NCI-H82 (cell line): ENCODE data around the gene HIRIP3.

Experiments
- DNase-seq: peaks from one replicate; lab custom pipeline; 2025; lab: John Stamatoyannopoulos, UW

The HIRIP3 gene

GRCh38 chr16:29999605-30000004, 4.2 kb upstream of the HIRIP3 start:
- no peak for DNase-seq

- peak; percentile 40 for DNase-seq
These were observed 1.4 kb upstream of the HIRIP3 start for GRCh38 chr16:29996766-29997250.

DNA sequence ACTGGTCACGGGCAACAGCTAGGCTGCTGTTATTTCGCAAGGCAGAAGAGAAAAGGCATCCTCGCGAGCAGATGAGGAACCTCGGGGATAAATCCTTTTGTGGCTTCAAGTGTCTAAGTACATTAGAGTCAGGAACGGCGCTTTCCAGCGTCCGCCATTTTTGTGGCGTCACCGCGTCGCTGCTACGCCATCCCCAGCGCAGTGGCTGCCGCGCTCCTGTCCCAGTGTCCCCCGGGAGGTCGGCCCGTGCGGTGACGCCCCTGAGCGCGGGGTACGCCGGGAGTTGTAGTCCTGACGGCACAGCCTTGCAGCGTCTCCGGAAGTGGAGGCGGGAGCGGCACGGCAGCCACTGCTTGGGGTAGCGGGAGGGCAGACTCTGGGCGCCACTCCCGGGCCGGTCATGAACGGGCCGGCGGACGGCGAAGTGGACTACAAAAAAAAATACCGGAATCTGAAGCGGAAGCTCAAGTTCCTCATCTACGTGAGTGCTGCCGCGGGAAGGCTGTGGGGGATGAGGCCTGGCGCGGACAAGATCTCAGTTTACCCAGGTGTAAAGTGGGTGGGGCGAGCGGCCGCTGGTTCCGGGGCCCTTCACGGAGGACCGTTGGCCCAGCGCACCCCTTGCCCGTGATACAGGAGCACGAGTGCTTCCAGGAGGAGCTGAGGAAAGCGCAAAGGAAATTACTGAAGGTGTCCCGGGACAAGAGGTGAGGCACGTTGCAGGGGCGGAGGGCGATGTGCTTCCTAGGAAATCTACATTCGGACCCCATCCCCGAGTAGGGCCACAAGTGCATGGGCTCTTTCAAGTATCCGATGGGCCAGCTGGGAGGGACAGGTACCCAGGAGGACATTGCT, 721 bp upstream of the HIRIP3 start, which contains the start of gene INO80E:
TSS of gene INO80E (plus strand) at position 331 of the 855 bp plus-strand sequence. CDS start at position 401, 70 bp downstream.
- DNase-seq, result peak; percentile 97

DNA sequence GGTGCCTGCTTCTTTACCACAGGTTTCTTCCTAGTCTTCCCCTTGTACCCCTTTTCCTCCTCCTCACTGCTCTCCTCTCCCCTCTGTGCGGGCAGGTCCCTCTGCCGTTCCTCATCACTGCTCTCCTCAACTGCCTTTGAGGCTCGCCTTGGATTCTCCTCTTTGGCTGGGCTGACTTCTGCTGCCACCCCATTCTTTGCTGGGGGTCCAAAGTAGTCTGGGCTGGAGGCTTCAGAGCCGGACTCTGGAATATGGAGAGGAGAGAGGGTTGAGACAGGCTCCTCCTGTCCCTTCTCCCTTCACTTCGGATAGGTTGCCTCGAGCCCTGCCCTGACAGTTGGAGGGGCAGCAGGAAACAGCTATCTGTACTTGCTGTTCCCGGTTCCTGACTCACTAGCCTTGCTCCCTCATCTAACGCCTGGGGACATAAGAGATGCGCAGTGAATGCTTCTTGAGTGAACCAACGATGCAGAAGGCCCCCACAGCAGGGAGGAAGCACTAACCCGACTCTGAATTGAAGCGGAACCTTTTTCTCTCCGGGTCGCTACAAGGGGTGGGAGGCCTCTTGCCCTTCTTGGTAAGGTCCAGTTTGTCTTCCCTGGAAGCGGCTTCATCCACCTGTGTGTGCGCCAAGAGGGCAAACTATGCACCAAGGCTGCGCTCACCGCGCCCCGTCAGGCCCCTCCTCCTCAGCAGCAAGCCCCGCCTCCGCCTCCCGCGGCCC, 655 bp downstream of the HIRIP3 start:
- DNase-seq, result peak; percentile 58

GRCh38 chr16:29993903-29994599, 1.4 kb downstream of the HIRIP3 start:
- no peak for DNase-seq

DNA sequence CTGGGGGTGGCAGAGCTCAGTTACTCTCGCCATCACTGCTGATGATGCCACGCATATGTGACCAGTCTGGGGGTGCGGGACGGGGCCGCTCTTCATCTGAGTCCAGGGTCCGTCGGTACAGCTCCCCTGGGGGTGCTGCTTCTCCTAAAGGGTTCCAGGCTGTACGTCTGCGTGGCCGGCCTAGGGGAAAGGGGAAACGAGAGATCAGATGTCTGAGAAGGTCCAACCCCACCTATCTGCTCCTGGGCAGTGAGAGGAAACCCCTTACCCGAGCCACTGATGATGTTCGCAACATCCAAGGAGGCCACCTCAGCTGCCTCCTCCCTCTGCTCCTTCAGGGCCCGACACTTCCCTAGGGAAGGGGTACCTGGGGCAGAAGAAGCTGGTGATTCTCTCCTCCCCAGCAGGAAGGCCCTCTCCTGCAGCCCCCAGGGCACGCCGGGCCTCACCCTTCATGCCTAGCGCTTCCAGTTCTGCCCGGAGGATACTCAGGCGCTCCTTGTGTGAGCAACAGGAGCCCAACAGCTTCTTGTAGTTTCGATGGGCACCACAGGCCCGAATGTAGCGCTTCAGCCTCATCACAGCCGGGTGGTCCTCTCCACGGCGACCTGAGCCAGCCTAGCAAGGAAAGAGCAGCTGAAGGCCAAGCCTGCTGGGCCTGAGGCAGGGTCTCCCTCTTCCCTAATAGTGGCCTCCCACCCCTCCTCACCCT, 2.1 kb downstream of the HIRIP3 start:
- DNase-seq, result no peak

DNA sequence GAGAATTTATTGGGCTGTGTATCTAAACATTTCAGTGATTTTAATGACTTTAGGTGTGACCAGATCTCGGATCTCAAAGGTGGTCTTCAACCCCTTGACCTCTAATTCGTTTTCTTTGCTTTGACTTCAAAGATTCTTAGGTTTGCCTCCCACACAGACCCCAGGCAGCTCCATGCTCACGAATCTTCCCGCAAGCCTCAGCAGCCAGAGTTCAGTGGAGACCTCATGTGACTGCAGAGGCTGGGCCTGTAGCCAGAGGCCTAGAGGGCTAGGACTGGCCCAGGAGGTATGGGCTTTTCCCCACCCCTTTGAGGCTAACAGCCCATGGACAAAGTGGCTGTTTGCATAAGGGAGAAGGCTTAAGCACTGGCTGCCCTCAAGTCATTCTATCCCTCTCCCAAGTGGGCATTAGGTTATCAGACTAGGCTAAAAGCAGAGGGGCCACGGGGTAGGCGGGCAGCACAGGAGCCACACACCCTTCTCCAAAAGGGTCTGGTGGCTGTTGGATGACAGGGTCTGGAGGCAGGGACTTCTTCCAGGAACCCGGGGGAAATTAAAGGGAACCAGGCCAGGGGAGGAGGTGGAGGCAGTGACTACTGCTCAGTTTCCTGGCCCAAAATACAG, 3.0 kb downstream of the HIRIP3 start:
- DNase-seq, result no peak

DNA sequence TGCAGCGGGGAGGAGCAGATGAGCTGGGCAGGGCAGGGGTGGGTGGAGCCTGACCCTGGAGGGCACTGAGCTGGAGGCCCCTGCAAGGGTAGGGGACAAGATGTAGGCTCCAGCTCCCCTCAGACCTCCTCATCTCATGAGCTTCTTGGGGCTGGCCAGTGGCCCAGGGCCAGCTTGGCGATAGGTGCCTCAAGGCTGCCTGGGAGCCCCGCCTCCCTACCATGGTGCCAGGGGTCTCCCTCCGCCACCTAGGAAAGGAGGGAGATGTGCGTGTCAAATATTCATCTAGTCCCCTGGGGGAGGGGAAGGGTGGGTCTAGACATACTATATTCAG, 3.9 kb downstream of the HIRIP3 start:
- no peak for DNase-seq

DNA sequence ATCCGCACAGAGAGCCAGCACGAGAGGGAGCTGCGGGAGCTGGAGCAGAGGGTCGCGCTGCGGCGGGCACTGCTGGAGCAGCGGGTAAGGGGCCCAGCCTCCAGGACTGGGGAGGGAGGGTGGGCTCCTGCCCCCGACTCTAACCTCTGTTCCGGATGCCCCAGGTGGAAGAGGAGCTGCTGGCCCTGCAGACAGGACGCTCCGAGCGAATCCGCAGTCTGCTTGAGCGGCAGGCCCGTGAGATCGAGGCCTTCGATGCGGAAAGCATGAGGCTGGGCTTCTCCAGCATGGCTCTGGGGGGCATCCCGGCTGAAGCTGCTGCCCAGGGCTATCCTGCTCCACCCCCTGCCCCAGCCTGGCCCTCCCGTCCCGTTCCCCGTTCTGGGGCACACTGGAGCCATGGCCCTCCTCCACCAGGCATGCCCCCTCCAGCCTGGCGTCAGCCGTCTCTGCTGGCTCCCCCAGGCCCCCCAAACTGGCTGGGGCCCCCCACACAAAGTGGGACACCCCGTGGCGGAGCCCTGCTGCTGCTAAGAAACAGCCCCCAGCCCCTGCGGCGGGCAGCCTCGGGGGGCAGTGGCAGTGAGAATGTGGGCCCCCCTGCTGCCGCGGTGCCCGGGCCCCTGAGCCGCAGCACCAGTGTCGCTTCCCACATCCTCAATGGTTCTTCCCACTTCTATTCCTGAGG, 4.4 kb downstream of the HIRIP3 start:
- DNase-seq, result no peak

DNA sequence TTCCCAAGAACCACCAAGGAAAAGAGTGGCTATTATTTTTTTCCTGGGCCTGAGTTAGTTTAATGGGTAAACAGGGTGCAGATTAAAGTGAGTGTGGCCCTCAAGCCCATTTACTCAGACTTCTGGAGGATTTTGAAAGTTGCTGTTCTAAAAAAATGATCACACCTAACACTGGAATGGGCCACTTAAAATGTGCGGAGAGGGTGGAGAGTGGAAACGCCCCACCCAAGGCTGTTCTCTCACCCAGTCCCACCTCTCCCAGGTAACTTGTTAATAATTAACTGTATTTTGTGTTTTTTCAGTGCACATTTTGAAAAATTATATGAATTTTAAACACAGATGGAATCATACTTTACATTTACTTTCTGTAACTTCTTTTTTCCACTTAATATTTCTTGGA, 5.4 kb downstream of the HIRIP3 start:
- DNase-seq, result no peak

GRCh38 chr16:29989111-29989858, 6.1 kb downstream of the HIRIP3 start:
- DNase-seq, result peak; percentile 47

DNA sequence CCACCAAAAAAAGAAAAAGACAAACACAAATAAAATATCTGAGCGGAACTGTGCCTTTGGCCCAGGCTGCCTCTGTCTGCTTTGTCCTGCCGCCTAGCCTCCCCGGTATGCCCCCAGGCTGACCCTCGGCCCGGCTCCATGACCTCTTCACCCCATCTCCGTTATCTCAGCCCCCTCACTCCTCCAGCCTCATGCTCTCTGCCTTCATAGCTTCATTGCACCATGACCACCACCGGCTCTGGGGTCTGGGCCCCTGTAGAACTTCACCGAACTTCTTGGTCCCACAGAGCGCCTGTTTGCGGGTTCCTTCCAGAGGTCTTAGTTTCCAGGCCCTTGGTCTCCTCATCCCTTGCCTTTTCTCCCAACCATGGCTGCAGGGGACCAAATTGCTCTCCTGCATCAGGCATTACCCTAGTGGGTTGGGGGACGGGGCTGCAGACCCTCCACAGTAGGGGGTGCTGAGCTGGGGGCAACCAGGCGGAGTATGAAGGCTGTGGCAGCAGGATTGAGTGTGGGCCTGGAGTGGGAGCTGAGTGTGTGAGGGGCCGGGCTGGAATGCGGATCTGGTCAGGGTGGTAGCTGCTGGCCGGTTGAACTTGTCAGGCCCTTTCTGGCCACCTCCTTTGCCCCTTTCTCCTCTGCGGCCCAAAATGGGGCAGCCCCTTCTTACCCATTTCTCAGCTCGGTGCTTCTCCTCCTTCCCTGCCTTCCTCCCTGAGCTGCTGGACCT, 6.9 kb downstream of the HIRIP3 start:
- no peak for DNase-seq

DNA sequence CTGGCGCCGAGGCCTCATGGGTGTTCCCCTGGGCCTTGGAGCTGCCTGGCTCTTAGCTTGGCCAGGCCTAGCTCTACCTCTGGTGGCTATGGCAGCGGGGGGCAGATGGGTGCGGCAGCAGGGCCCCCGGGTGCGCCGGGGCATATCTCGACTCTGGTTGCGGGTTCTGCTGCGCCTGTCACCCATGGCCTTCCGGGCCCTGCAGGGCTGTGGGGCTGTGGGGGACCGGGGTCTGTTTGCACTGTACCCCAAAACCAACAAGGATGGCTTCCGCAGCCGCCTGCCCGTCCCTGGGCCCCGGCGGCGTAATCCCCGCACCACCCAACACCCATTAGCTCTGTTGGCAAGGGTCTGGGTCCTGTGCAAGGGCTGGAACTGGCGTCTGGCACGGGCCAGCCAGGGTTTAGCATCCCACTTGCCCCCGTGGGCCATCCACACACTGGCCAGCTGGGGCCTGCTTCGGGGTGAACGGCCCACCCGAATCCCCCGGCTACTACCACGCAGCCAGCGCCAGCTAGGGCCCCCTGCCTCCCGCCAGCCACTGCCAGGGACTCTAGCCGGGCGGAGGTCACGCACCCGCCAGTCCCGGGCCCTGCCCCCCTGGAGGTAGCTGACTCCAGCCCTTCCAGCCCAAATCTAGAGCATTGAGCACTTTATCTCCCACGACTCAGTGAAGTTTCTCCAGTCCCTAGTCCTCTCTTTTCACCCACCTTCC, 7.9 kb downstream of the HIRIP3 start:
- no peak for DNase-seq

- no peak for DNase-seq
These were observed 8.5 kb downstream of the HIRIP3 start for GRCh38 chr16:29986931-29987330.

- no peak for DNase-seq
These were observed 9.2 kb downstream of the HIRIP3 start for GRCh38 chr16:29986231-29986630.

DNA sequence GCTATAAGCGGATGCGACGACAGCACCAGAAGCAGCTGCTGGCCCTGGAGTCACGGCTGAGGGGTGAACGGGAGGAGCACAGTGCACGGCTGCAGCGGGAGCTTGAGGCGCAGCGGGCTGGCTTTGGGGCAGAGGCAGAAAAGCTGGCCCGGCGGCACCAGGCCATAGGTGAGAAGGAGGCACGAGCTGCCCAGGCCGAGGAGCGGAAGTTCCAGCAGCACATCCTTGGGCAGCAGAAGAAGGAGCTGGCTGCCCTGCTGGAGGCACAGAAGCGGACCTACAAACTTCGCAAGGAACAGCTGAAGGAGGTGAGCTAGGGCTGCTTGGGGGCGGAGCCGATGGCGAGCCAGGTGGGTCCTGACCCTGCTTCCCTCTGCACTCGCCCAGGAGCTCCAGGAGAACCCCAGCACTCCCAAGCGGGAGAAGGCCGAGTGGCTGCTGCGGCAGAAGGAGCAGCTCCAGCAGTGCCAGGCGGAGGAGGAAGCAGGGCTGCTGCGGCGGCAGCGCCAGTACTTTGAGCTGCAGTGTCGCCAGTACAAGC, 10.1 kb downstream of the HIRIP3 start:
- DNase-seq, result no peak

DNA sequence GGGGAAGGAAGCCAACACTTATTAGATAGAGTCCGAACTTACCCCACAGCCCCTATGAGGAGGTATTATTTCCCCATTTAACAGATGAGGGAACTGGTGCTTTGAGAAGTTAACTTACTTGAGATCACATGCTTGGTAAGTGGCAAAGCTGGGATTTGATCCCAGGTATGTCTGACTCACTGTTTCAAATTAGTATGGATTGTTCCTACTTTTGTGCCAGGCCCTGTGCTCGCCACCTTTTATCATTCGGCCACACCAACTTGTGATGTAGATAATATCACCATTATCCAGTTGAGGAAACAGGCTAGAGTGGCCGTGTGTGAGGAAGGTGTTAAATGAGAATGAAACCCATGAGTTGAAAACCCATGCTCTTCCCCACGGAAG, 10.7 kb downstream of the HIRIP3 start:
- no peak for DNase-seq

GRCh38 chr16:29984137-29984763, 11.2 kb downstream of the HIRIP3 start:
- DNase-seq, result no peak
